IPS-NIHi7 (cell line): ENCODE results near the gene EXOG.

Experiments
- DNase-seq: peaks from one replicate; pipeline ENCODE4 v3.0.0; 2012; ENCODE audit warnings: mixed read lengths; ENCODE audit errors: extremely low spot score

Gene EXOG

DNA sequence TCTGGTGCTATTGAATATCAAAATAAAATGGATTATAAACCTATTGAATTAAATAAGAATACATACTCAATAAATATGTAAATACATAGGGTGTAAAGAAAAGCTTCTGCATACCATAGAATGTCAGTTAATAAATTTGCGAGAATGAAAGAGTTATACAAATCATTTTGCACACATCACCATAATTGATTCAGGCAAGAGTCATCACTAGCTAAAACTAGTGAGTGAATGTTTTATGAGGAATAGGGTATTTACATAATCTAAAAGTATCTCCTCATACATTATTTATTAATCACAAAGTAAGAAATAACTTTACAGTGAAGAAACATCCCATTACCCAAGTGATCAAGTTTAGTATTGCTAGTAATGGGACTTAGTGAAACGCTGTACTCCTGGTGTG, 13.6 kb downstream of the EXOG start:
- no peak for DNase-seq

DNA sequence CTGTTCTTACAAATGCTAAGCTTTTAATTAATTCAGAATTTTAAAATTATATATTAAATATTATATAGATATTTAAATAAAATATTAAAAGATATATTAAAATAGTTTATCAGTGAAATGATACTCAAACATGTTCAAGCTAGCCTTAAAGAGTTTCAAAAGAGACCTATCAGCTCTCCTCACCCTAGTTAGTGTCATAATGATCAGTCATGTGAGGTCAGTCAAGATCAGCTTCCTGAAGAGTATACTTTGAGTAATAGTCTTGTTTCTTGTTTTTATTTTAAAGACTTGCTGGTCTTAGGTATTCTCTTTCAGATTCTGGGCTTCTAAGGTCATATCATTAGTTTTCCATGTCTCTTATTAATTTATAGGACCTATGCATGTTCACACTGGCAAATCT, 14.5 kb downstream of the EXOG start:
- DNase-seq, result no peak

DNA sequence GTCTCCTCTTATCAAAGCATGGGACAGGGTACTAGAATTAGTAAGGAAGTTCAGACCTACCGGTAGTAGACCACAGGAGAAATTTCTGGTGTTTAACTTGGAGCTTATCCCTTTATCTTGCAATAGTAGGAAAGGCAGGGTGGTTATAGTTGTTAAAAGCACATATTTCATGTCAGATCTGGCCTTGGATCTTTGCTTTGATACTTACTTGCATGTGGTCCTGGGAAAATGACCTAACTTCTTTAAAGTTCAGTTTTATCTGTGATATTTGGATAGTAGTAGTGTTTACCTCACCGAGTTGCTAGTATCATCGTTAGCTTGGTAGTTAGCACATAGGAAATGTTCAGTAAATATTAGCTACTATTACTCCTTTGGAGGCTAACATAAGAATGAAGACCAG, 15.4 kb downstream of the EXOG start:
- no peak for DNase-seq

DNA sequence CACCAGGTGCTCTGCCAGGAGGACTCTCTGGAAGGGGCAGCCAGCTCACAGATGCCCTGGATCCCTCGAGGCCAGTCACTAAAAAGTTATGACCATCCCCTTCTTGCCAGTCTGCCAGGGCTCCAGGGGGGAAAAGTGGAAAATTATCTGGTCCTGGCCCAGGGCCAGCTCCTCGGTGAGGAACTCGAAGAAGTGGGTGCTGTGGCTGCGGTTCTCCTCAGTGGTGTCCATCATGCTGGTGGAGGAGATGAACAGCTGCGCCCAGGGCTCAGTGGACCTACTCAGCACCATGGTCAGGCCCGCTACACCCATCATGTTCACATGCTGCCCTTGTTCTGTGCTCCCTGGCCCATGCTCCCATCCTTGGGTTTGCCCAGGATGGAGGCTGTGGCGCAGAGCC, 19.2 kb downstream of the EXOG start:
- no peak for DNase-seq

DNA sequence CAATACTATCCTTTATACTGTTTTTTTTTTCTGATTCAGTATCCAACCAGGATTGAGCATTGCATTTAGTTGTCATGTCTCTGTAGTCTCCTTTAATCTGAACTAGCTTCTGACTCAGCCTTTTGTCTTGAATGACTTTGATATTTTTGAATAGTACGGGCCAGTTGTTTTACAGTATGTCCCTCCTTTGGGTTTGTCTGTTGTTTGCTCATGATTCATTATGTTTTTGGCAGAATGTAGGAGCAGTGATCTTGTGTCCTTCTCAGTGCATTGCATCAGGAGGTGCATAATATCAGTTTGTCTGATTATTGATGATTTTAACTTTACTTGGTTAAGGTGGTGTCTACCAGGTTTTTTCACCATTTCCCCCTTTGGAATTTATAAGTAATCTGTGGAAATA, 20.5 kb downstream of the EXOG start:
- no peak for DNase-seq

DNA sequence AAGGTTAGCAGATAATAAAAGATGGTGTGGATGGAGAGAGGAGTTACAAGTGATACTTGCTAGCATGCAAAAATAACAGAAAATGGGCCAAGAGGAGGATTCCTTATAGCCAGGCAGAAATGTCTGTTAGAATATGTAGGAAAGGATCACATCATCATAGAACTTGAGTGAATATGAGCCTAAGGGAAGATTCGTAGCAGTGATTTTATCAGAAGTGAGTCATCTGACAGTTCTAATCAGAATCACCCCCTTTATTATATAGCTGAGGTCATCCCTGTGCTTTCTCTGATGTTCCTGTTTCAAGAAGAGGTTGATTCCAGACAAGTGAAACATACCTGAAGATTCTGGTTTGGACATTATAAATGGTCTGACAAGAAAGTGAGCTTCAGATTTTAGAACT, 22.9 kb downstream of the EXOG start:
- no peak for DNase-seq

DNA sequence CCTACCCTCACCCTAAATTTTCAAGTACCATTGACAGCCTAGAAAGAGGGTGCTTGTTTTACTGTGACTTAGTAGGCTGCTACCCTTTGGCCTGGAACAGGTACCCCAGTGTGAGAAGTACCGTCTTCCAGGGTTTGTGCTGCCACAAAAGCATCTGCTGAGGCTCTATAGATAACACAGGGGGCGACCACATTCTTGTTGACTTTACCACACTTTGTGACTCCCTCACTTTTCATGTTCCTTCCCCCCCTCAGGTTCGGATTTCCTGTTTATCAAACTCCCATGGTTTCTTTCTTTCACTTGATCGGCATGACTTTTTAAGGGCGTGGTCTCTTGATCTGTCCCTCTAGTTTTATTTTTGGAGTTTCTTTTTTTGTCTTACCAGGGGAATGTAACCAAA, 23.5 kb downstream of the EXOG start:
- no peak for DNase-seq

DNA sequence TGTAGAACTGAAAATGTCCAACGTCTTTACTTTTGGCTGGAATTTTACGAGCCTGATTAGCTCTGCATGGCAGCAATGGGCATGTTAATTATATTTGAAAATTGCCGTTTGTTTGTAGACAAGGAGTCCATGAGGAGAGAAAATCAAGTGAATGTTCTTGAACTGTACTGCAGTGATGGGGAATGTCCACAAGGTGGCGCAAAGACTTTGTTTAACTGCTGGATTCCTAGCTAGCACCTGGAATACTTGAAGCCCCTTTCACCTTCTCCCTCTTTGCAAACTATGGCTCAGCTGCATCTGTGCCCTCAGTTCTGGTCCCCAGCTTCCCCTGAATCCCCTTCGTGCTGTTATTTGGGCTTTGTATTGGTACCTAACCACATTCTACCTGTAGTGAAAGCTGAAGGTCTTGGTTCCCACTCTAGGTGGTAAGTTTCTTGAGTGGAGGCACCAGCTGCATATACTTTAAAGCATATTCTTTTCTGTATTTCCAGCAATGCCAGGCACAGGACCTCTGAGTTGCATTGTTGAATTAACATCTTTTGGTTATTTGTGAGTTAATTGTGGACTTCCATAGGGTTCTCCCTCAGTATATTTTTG, 25.3 kb downstream of the EXOG start:
- DNase-seq, result peak; percentile 82

DNA sequence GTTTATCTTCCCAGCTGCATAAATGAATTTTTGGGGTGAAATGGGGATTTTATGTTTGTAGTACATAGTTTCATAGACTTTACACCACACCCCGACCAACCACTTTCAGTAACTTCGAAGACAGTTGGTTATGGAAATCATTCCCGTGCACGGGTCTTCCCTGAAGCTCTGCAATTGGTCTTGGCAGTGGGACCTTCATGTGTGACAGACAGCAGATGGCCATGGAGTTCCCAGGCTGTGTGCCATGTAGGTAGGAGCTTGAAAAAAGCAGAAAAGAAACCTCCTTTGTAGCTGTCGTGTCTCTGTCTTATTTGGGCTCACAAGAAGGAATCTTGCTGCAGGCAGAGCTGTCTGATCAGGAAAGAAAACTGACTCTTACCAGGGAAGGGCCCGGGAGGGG, 25.9 kb downstream of the EXOG start:
- DNase-seq, result no peak

DNA sequence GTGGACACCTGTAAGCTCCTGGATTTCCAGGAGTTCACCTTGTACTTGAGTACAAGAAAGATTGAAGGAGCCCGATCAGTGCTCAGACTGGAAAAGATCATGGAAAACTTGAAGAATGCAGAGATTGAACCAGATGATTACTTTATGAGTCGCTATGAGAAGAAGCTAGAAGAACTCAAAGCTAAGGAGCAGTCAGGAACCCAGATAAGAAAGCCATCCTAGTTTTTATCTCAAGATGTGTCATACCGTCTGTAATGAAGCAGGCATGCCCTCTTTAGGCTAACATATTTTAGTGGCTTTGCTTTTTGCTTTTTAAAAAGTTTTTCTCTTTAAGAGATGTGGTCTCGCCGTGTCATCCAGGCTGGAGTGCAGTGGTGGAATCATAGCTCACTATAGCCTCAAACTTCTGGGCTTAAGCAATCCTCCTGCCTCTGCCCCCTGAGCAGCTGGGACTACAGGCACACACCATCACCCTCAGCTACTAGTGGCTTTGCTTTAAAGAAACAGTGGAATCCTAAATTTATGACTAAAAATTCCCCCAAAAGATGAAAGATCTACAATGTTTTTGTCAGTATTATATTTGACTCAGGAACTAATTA, 28.1 kb downstream of the EXOG start:
- no peak for DNase-seq

DNA sequence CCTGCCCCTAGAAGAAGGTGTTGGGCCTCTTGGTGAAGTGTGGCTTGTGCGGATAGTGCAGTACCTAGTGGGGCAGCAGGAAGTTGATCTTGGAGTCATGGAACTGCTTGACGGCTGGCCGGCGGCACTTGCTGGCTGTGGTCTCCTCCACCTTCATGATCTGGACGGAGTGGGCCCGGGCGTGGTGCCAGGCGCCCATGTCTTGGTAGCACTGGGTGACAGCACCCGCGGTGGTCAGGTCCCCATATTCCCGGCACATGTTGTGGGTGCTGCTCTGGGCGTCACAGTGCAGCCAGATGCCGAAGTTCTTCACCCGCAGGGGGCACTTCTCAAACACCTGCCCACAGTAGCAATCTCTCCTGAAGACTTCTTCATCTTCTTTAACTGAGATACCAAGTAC, 30.7 kb downstream of the EXOG start:
- no peak for DNase-seq

DNA sequence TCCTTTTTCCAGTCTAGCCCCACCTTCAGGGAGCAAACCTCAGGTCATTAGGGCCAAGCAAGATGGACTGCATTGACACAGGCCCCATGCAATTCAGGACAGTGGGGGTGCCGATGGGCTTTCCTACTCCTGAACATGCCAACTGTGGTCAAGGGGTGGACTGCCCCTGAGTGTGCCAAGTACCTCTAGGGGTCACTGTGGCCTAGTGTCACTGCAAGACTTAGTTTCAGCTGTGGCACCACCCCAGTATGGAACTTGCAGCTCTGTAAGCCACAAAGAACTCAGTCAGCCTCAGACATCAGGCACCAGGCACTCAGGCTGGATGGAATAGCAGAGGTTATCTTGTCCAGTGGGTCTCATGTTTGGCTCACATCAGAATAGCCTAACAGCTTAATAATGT, 32.3 kb downstream of the EXOG start:
- peak; percentile 41 for DNase-seq

DNA sequence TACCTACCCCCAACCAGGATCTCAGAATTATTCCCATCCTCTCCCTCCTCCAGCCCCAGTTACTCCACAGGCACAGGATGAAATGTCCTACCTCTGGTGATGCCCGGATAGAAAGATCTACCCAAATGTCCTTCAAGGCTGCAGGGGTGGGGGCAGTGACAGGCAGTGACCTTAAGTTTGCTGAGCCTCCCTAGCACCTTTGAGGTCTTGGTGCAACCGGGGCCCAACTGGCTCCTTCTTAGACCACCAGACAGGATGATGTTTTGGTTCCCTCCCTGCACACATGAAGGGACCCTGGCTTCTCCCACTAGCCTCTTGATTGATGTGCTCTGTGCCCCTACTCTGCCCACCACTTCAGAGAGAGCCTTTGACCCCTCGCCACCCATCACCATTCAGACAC, 36.4 kb downstream of the EXOG start:
- DNase-seq, result no peak

DNA sequence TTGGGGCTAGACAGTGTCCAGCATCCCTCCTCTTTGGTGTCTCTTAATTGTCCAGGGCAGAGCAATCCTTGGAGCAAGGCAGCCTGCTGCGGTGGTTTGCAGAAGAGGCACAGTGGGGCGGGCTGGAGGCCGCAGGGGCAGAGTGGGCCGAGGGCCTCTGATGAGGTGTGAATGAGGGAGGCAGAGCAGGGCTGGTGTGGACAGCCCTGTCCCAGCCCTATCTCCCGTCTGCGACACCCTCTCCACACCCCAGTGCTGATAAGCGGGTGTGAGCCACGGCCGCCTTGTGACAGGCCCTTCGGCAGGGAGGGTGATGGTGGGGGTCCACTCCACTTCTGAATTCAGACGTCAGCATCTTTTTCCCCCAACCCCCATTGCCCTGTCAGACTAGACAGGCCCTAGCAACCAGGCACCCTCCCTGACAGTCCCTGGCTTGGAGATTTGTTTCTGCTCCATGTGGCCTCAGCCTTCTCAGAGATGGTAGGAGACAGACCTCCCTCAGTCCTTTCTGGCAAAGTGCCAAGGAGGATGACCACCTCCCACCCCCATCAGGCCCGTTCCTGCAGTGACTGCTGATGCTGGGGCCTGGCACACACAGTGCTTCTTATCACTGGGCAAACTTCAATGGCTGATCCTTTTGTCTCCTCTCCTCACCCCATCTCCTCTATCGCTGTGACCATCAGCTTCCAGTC, 37.3 kb downstream of the EXOG start:
- no peak for DNase-seq

DNA sequence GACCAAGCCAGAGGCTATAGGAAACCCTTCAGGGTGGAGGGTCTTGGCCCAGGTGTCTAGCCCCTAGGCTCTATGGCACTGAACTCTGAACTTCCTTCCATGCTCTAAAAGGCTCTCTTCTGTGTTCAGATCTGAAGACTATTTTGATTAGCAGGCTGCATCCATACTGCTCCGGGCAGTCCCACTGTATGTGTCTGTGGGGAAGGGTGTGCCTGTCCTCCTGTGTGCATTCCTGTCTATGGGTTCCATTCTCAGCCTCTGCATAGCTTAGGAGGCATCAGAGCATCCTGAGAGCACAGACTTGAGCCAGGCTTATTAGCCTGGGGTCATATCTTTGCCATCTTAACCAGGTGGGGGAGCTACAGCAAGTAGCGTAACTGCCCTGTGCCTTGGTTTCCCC, 38.0 kb downstream of the EXOG start:
- DNase-seq, result no peak

DNA sequence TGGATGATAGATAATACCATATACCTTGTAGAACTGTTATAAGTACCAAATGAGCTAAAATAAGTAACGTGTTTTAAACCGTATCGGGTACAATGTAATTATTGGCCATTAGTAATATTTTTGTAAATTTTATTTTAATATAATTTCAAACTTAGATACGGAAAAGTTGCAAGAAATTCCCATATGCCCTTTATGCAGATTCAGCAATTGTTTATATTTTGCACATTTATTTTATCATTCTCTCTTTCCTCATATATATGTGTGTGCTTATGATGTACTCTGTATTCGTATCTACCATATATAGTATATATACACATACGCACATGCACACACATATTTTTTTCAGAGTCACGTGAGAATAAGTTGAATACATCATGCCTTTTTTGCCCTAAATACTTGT, 38.5 kb downstream of the EXOG start:
- DNase-seq, result no peak

DNA sequence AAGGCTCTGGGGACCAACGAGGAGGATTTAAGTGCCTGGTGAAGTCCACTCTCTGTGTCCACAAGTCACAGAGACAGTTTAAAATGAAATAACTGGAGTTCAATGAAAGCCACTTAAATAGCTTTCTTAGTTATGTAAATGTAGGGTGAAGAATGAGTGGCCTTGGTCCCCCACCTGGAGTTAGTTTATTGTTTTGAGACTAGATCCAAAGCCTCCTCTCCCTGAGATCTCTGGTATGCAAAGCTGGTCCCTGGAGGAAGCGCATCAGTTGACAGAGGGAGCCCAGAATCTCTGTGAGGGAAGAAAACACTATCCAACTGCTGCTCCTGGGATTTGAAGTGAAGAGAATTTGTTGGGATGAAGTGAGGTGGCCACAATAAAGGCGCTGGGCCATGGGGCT, 40.5 kb downstream of the EXOG start:
- no peak for DNase-seq

DNA sequence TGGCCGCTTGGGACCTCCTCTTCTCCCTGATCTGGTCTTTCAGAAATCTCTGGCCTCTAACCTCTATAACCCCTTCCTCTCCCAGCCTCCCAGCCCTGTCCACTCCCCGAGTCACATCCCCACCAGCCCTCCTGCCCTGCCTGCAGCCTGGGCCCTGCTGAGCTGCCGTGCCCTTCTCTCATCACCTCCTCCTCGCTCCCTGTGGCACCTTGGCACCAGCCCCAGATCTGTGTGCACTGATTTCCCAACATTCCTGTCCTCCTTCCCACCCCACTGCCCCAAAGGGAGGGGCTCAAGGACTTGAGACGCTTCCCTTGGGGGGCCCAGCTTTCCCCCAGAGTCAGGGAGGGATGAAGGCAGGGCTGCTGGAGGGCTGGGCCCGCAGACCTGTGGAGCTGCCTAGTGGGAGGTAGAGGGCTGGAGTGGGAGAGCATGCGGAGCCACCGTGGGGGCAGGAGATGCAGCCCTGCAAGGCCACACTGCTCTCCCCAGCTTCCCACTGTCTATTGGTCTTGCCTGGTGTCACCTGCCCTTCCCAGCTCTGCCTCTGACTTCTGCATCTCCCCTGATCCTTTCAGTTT, 42.7 kb downstream of the EXOG start:
- no peak for DNase-seq

DNA sequence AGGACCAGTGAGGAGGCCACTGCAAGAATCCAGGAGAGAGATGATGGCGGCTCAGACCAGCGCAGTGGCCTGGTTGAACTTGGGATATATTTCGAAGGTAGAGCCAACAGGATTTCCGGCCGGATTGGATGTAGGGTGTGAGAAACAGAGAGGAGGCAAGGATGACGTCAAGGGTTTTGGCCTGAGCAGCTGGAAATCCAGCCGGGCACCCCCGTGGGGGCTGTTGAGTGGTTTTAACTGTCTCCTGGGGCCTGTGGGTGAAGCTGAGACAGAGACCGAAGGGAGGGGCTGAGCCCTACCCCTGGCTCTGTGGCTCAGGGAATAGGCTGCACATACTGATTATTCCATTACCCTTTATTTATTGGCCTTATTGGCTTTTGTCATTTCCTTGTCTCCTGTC, 45.7 kb downstream of the EXOG start:
- DNase-seq, result no peak

DNA sequence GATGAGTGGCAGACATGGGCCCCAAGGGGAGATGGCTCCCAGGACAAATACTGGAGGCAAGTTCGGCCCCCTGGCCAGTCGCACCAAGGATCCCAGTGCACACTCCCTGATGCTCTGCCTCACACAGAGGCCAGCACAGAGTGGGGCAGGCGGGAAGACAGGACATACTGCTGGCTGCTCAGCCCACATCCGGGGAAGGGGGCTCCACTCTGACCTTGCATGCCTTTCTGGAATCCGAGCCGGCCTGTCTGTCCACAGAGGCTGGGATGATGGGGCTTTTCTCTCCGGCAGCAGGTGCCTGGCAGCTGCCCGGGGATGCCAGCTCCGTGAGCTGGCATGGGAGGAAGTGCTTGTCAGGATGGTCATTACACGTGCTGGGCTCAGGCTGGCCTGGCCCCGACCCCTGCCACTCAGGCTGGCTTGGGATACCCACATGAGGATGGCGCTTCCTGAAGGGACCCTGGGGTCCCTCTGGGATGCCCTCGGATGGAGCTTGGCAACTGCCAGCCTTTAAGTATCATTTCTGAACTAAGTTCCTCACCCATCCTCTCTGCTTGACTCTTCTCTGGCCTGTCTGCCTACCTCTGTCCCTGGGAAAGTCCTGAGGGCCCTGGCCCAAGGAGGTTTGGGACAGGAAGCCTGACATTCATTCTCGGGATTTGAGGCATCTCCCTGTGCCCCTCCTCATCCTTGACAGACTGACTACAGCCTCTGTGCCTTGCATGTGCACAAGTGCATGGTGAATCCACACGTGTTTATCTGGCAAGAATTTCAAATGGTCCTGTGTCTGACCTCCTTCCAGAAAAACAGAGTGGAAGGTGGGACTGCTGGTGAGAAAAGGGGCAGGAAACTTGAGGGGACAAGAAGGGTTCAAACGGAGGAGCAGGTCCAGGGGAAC, 46.5 kb downstream of the EXOG start:
- DNase-seq, result no peak

DNA sequence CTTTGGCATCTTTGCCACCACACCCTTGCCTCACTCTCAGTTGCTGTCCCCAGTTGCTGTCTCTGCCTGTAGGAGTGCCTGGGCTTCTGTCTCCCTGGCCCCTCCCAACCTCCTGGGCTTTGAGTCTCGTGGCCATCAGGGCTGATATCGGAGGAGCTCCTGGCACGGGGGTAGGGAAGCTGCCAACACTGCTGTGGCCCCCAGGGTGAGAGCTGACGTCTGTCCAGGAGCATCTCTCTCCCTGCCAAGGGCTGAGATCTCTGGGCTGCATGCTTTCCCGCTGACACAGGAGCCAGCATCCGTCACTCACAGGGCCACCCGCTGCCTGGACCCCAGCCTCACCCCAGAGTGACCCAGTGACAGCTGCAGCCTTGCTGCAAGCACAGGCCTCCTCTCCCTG, 47.4 kb downstream of the EXOG start:
- no peak for DNase-seq

DNA sequence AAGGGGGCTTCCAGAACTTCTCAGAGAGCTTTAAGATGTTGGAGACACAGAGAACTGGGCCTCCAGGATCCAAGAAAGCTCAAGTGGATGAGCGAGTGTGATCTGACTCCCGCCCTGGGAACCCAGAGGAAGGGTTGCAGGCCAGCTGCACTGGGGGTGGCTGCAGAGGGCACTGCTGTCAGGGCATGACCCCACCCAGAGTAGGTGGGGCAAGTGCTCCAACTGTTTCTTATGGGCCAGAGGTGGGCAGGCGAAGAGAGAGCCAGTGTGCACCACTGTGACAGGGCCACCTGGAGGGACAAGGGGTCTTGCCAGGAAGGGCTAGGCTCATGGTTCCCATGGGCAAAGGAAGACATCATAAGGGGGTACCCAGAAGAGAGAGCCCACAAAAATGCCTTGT, 48.8 kb downstream of the EXOG start:
- DNase-seq, result no peak
